HG03139 (cell line): ENCODE measurements around the gene FOXO3.
A peak's percentile ranks its signal among the peaks of the same experiment; 100 is the strongest.
"Not testable (repeated sequence)": the region's sequence is repeated elsewhere in the genome, so short reads cannot be mapped to it uniquely, and the experiment has no call there.

Experiments
- ATAC-seq: cut with Tn5 transposase; IDR thresholded peaks from one replicate; pipeline ENCODE4 v1.9.1; 2021; ENCODE audit not compliant: unreplicated experiment

The FOXO3 gene

GRCh38 chr6:108560463-108561308 lies at the start of gene FOXO3:
Gene FOXO3 (plus strand): TSS chr6:108560917. CDS start chr6:108561209, 292 bp downstream.
- ATAC-seq: no peak

- ATAC-seq: no peak
Observed at GRCh38 chr6:108518714-108519576, 41.8 kb upstream of the FOXO3 start.

GRCh38 chr6:108521616-108522107 lies 39.1 kb upstream of the FOXO3 start:
- no peak for ATAC-seq

- no peak for ATAC-seq
Observed at GRCh38 chr6:108523697-108524096, 37.0 kb upstream of the FOXO3 start.

GRCh38 chr6:108524528-108525248 lies 36.0 kb upstream of the FOXO3 start:
- ATAC-seq: no peak

GRCh38 chr6:108526739-108527174 lies 34.0 kb upstream of the FOXO3 start:
- no peak for ATAC-seq

- no peak for ATAC-seq
Observed at GRCh38 chr6:108528878-108529277, 31.8 kb upstream of the FOXO3 start.

- ATAC-seq: no peak
Observed at GRCh38 chr6:108531332-108531731, 29.4 kb upstream of the FOXO3 start.

GRCh38 chr6:108535114-108535742 lies 25.5 kb upstream of the FOXO3 start:
- no peak for ATAC-seq

- not testable (repeated sequence) for ATAC-seq
Observed at GRCh38 chr6:108535920-108536535, 24.7 kb upstream of the FOXO3 start.

- ATAC-seq: peak; percentile 50
Observed at GRCh38 chr6:108541843-108542759, 18.6 kb upstream of the FOXO3 start.

GRCh38 chr6:108543175-108543940 lies 17.4 kb upstream of the FOXO3 start:
- ATAC-seq: no peak

- no peak for ATAC-seq
Observed at GRCh38 chr6:108544606-108545005, 16.1 kb upstream of the FOXO3 start.

GRCh38 chr6:108546079-108547049 lies 14.4 kb upstream of the FOXO3 start:
- no peak for ATAC-seq

- no peak for ATAC-seq
Observed at GRCh38 chr6:108549241-108549640, 11.5 kb upstream of the FOXO3 start.

- ATAC-seq: no peak
Observed at GRCh38 chr6:108549741-108550140, 11.0 kb upstream of the FOXO3 start.

GRCh38 chr6:108550256-108550655 lies 10.5 kb upstream of the FOXO3 start:
- no peak for ATAC-seq
